Rectal smooth muscle tissue (tissue), 1 donor: ENCODE results near the gene NDUFV1.
"Not testable (repeated sequence)": the region's sequence is repeated elsewhere in the genome, so short reads cannot be mapped to it uniquely, and the experiment has no call there.

Experiments used
- H3K27ac ChIP-seq: one replicate; pipeline ENCODE4 v1.7.0; 2013; ENCODE audit warnings: low read depth, low read length, inconsistent platforms
- H3K27me3 ChIP-seq: one replicate; pipeline ENCODE4 v1.7.0; 2013; ENCODE audit warnings: low read length; ENCODE audit not compliant: control insufficient read depth, insufficient read depth
- H3K36me3 ChIP-seq: one replicate; pipeline ENCODE4 v1.7.0; 2013; ENCODE audit warnings: low read length; ENCODE audit not compliant: control insufficient read depth, insufficient read depth
- H3K4me1 ChIP-seq: one replicate; pipeline ENCODE4 v1.7.0; 2013; ENCODE audit warnings: low read length; ENCODE audit not compliant: control insufficient read depth, insufficient read depth
- H3K4me3 ChIP-seq: one replicate; pipeline ENCODE4 v1.7.0; 2013; ENCODE audit warnings: low read length
- H3K9ac ChIP-seq: one replicate; pipeline ENCODE4 v1.7.0; 2013; ENCODE audit warnings: low read length

Gene NDUFV1

DNA sequence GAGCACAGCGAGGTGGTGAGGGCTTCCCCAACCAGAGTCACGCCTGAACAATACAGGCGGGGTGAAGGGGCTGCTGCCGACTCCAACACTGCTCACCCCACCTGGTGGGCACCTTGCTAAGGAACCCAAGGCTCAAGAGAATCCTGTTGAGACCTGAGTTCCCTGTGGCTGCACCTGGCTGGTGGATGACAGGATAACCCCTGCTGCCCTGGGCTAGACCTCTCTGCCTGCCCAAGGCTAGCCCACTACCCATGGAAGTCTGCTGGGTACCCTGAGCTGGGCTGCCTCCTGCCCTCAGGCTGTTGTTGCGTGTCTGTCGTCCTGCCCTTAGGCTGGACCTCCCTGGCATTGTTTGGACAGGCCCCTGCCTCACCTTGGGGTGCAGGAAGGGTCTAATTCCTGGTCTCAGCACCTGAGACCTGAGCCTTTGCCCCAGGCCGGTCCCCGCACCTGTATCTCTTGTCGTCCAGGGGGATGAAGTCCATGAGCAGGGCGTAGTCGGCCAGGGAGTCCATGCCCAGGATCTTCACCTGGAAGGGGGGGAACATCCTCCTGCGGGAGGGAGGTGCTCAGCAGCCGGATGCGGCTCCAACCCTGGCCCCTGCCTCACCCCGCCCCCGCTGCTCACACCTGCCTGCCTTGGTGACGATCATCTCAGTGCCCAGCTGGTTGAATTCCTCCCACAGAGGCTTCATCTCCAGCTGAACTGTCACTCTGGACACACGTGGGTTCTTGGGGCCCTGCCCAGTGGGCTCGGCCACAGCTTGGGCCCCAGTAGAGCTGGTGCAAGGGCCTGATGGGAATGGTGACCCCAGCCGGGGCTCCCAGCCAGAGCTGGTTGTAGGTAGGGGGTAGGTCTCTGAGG is 27.9 kb downstream of the NDUFV1 start:
- Histone ChIP-seq H3K9ac (no peak overlapping the region), H3K27me3 (no peaks in the 10 kb centered on the region), H3K4me1 (peaks cover 6% of the 10 kb centered on the region), H3K27ac (no peak overlapping the region), H3K36me3 (no peaks in the 10 kb centered on the region), H3K4me3 (no peak overlapping the region)

DNA sequence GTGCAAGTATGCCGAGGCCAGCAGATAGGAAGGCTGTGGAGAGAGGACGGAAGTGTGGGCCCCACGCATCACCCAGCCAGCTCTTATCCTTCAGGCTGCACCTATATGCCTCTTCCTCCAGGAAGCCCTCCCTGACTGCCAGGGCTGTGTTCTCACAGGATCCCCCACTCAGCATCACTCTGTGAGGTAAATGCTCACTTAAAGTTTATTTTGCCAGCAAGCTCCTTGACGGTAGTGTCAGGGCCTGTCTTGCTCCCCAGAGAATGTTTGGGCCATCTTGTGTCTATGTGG is 28.4 kb downstream of the NDUFV1 start:
- H3K4me3 ChIP-seq = no peak overlapping the region
- H3K27ac ChIP-seq = no peak overlapping the region
- no peaks in the 10 kb centered on the region for H3K27me3 ChIP-seq
- no peaks in the 10 kb centered on the region for H3K36me3 ChIP-seq
- peaks cover 6% of the 10 kb centered on the region for H3K4me1 ChIP-seq
- no peak overlapping the region for H3K9ac ChIP-seq

DNA sequence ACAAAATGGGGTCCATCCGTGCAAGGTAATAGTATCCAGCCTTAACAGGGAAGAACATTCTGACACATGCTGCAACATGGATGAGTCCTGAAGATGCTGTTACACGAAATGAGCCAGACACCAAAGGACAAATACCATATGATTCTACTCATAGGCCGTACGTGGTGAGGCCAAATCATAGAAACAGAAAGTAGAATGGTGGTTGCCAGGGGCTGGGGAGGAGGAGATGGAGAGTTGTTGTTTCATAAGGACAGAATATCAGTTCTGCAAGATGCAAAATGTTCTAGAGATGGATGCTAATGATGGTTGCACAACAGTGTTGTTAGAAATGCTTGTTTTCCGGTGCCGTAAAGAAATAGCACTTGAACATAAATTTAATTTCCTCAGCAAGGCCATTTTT is 30.2 kb downstream of the NDUFV1 start:
- no peak overlapping the region for H3K9ac ChIP-seq
- no peak overlapping the region for H3K27ac ChIP-seq
- H3K27me3 ChIP-seq = no peaks in the 10 kb centered on the region
- no peak overlapping the region for H3K4me3 ChIP-seq
- no peaks in the 10 kb centered on the region for H3K36me3 ChIP-seq
- H3K4me1 ChIP-seq = no peaks in the 10 kb centered on the region

DNA sequence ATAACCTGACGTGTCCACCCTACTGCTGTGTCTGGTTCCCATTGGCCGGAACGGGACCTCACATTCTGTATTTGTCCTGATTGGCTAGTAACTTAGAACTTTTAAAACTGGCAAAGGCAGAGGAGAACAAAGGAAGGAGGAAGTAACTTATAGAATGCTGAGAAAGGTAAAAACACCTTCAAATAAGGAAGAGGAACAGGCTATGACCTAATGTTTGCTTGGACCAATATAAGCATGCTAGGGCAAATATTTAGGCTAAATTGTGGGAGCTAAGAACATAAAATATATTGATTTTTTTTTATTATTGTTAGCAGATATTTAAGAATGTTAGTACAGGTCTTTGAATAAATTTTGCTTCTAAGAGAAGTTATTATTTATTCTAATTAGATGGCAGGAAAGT is 30.7 kb downstream of the NDUFV1 start:
- H3K36me3 ChIP-seq, H3K9ac ChIP-seq, H3K27ac ChIP-seq, H3K4me1 ChIP-seq, H3K4me3 ChIP-seq, H3K27me3 ChIP-seq: not testable (repeated sequence)

DNA sequence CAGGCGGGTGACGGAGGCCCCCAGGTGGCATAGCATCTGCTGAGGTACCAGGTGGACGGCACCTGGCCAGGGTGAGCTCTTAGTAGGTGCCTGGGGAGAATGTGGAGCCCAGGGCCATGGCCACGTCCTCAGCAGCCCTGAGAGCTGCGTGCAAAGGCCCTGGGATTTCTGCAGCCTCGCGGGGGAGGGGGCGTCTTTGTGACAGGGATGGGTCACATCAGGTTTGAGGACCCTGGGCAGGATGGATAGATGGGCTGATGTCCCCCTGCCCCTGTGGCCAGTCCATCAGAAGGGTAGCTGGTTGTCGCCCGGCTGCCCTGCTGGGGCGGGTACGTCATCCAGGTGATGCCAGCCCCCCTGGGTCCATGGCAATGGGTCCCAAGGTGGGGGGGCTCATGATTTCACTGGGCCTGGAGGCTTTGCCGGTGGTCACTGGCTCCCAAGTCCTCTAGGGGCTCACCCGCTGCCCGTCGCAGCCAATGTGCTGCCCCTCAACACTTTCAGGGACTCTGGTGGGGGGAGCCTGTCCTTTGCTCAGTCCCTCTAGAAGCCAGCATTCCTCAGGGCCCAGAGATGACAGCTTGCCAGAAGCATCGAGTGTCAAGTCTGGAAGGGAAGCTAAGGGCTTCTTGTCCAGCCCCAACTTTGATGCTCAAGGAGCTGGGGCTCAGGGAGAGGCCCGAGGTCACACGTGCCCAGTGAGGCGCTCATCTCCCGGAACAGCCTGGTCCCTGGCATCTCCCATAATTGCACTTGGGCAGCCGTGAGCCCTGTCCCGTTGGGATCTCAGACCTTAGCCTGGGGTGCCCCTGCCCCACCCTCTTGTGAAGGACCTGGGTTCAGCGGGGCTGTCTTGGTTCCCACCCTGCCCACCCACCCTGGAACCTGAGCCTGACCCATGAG is 32.0 kb downstream of the NDUFV1 start:
- Histone ChIP-seq H3K27ac (no peak overlapping the region), H3K27me3 (no peaks in the 10 kb centered on the region)

DNA sequence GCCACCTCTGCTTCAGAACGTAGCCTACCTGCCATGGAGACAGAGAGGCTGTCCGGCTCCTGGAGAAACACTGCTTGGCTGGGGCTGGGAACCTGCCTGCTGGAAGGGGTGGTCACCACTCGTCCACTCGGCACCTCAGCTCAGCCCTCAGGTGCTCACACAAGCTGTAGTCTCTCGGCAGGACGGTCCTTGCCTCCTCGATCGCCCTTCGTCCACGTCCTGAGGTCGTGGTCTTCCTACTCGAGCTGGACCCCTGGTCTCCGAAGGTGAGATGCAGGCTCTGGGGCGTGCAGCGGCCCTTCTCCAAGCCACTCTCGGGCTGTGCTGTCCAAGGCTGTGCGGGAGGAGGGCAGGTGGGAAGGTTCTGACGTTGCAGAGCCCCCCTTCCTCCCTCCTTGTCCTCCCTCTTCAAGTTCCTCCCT is 32.7 kb downstream of the NDUFV1 start, which contains the start of gene TBX10:
TBX10 (minus strand) TSS at position 326 of the 422 bp plus-strand sequence; CDS start at position 35, 291 bp downstream.
- Histone ChIP-seq H3K27ac (no peak within 1 kb of the TSS), H3K9ac (no peak within 1 kb of the TSS), H3K4me3 (no peak within 1 kb of the TSS), H3K4me1 (no peaks in the 10 kb centered on the region), H3K36me3 (no peaks in the 10 kb centered on the region), H3K27me3 (no peaks in the 10 kb centered on the region)

More for the DNA sequence above, 32.0 kb downstream of the NDUFV1 start:
- Histone ChIP-seq H3K9ac (no peak overlapping the region), H3K36me3 (no peaks in the 10 kb centered on the region), H3K4me3 (no peak overlapping the region), H3K4me1 (no peaks in the 10 kb centered on the region)

DNA sequence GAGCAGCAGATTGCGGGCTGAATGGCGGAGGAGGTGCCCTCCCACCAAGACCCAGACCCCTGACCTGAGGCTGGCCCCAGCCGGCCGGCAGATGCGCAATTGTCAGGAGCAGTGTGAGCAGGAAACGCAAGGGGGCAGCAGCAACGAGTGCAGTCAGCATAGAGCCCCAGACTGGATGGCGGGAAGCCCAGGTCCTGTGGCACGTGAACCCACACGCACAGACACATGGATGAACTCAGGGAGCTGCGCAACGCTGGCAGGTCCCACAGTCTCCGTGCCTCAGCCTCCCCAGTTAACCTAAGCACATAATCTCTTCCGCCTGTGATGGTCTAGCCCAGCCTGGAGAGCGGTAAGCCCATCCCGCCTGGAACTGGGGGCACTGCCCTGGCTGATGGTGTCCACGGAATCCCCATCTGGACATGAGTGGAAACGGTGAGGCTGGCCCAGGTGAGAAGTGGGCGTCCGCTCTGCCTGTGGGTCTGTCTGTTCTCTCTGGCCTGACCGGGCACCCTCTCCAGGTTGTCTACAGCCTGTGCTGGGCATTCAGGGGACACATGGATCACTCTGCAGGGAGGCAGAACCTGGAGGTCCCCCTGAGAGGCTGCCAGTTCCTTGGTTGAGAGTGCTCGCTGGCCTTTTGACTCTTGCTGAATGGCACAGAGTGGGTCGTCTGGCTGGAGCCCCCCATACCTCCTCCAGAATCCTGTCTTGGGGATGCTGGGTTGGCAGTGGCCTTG is 33.5 kb downstream of the NDUFV1 start:
- Histone ChIP-seq H3K4me3 (no peak overlapping the region), H3K36me3 (no peaks in the 10 kb centered on the region), H3K27ac (no peak overlapping the region), H3K9ac (no peak overlapping the region), H3K27me3 (no peaks in the 10 kb centered on the region), H3K4me1 (no peaks in the 10 kb centered on the region)

DNA sequence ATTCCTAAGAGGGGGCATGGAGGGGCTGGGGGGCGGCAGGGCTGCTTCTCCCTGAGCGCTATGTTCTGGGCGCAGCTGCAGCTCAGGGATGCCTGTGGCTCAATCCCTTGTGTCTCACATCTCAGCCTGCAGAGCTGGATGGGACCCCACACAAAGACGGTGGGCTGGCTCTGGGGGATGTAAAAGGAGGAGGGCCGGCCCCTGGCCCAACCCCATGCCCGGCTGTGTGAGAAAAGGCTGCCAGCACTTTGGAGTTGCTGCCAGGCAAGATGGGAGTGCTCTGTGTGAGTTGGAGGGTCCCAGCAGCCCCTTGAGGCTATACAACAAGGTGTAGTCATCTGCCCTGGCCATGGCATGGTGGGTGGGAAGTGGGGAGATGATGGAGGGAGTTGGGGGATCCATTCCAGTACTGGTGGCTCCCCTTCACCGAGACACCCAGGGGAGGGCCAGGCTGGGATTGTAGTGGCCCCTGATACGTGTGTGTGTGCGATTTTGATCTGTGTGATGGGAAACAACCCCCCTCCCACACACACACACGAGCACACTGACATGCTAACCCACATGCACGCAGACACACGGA is 34.1 kb downstream of the NDUFV1 start:
- no peak overlapping the region for H3K4me3 ChIP-seq
- H3K36me3 ChIP-seq = no peaks in the 10 kb centered on the region
- no peak overlapping the region for H3K27ac ChIP-seq
- H3K27me3 ChIP-seq = no peaks in the 10 kb centered on the region
- no peak overlapping the region for H3K9ac ChIP-seq
- H3K4me1 ChIP-seq = no peaks in the 10 kb centered on the region

DNA sequence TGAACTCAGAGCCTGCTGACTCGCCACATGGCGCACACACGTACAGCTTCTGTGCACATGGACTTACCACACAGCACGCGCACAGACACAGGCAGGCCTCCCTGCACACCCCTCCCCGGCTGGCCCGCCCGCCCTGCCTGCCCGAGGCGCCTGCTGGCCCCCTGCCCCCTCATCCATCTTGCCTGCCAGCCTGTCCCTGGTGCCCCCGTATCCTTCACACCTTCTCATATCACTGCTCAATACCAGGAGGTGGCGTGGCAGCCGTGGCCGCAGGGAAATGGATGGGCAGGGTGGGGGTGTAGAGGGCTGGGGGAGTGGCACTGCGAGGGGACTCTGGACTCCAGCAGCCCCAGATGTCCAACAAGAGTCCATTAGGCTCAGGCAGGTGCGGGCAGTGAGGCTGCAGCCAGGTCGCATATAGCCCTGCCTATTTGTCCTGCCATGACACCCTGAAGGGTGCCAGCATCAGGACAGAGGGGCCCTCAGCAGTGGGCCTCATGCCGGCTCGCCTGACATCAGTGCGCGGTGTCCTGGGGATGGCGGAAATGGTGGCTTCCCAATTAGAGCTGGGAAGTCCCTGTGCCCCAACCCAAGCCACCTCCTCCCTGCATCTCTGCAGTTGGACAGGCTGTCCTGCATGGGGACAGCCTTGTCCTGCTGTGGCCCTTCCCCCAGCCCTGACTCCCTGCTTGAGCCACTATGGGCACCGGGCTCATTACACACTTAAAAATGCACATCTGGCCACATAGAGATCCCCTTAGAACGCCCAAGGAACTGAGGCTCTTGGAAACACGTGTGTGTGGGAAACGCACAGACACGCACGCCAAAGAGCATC is 34.8 kb downstream of the NDUFV1 start:
- Histone ChIP-seq H3K27me3 (no peaks in the 10 kb centered on the region), H3K4me3 (no peak overlapping the region), H3K27ac (no peak overlapping the region), H3K4me1 (no peaks in the 10 kb centered on the region), H3K36me3 (no peaks in the 10 kb centered on the region), H3K9ac (no peak overlapping the region)

DNA sequence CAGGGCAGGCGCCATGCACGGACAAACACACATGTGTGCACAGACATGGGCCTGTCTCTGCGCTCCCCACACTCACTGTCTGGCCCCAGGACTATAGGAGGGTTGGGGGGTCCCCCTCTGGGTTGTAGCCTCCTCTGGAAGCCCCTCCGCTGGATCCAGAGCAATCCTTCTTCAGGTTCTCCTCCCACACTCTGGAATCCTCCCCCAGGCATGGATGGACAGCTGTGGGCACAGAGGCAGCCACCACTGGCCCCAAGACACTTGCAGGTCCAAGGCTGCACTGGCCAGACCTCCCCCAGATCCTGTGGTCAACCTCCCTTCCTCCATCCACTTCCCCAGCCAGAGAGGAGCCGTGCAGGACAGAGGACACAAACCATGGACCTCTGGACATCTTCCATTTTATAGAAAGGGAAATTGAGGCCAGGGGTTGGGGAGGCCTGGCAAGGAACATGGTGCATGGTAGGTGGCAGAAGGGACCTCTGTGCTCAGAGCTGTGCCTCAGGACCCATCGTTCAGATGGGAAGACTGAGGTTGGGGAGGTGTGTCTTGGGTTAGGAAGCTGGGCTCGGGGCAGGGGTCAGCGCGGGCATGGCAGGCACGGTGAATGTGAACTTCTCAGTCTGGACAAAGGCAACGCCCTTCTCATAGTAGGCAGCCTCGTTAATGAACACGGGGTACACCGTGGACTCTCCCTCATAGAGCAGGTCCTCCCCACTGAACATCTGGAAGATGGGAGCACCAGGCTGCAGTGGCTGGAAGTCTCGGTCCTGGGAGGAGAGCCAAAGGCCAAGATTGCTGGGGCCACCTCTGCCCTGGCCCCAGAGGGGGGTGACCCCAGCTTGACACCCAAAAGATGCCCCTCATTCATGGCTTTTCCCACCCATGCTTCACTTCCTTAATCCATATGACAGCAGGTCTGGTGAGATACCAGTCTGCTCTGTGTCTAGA is 35.7 kb downstream of the NDUFV1 start:
- Histone ChIP-seq H3K27me3 (no peaks in the 10 kb centered on the region), H3K27ac (no peak overlapping the region), H3K4me3 (no peak overlapping the region), H3K36me3 (no peaks in the 10 kb centered on the region), H3K4me1 (no peaks in the 10 kb centered on the region), H3K9ac (no peak overlapping the region)

DNA sequence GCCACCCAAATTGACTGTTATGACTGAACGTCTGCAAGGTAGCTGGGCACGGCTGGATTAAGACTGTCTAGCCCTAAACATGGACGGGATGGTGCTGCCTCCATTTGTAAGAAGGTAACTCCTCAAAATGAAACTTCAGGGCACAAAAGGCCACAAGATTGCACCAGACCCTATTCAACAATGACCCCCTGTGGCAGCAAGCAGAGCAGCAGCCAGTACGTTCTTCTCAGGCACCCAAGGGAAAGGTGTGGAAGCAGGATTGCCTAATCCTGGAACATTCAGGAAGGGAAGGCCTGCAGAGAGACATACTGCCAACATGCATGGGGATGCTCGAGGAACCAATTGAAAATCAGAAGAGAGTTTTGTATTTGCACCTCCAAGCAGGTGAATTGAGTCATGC is 37.3 kb downstream of the NDUFV1 start:
- Histone ChIP-seq H3K27ac (no peak overlapping the region), H3K4me3 (no peak overlapping the region), H3K36me3 (no peaks in the 10 kb centered on the region), H3K9ac (no peak overlapping the region), H3K27me3 (no peaks in the 10 kb centered on the region), H3K4me1 (no peaks in the 10 kb centered on the region)
